HEK293 (cell line): ENCODE measurements around the gene EIF5A.

Experiments used
- CTCF ChIA-PET: fragments of 350-600 bp; formaldehyde crosslinking; extraction: SDS; loops from one replicate; lab custom pipeline; 2021; ENCODE audit warnings: antibody characterized with exemption; lab: Yijun Ruan, JAX
- POLR2A ChIA-PET: fragments of 300-600 bp; formaldehyde crosslinking; extraction: SDS; loops from one replicate; lab custom pipeline; 2020; ENCODE audit warnings: antibody characterized with exemption, inconsistent platforms; lab: Yijun Ruan, JAX
- H3K27ac ChIP-seq: fragments of 200-500 bp; sonication (Bioruptor generic); 2 replicates; pipeline ENCODE4 v1.5.1; 2014; ENCODE audit warnings: low read depth, low read length, control low read depth, inconsistent platforms; ENCODE audit errors: extremely low read depth
- H3K36me3 ChIP-seq, 2 experiments: fragments of 200-500 bp in 1 of 2; sonication (Bioruptor generic) in 1 of 2; 1 replicate in 1 of 2; 2 replicates in 1 of 2; pipeline ENCODE4 v1.5.1; 2014 to 2017; ENCODE audit warnings: inconsistent platforms in 2 of 2, low read length in 2 of 2; ENCODE audit not compliant: control insufficient read depth in 2 of 2, insufficient read depth in 1 of 2
- H3K4me1 ChIP-seq: fragments of 200-500 bp; sonication (Bioruptor generic); 2 replicates; pipeline ENCODE4 v1.5.1; 2014; ENCODE audit warnings: mild to moderate bottlenecking, low read length, inconsistent platforms; ENCODE audit not compliant: control insufficient read depth, insufficient read depth
- H3K4me3 ChIP-seq: 2 replicates; pipeline ENCODE4 v1.5.1; 2011; ENCODE audit warnings: low read depth, mild to moderate bottlenecking, control low read depth, low read length, moderate library complexity
- H3K9me3 ChIP-seq: fragments of 200-500 bp; sonication (Bioruptor generic); 2 replicates; pipeline ENCODE4 v1.5.1; 2014; ENCODE audit warnings: low read depth, low read length, inconsistent platforms; ENCODE audit not compliant: control insufficient read depth, insufficient read depth
- FEZF1 ChIP-seq: fragments of 450-650 bp; formaldehyde crosslinking; IDR thresholded peaks from 2 replicates; pipeline ENCODE4 v1.5.1; 2016; ENCODE audit warnings: missing biosample characterization, missing genetic modification characterization
- HOXC10 ChIP-seq: sonication (generic); formaldehyde crosslinking; IDR thresholded peaks from 2 replicates; pipeline ENCODE4 v1.8.1; 2023; ENCODE audit warnings: mild to moderate bottlenecking, missing genetic modification reagents
- KLF16 ChIP-seq: fragments of 450-650 bp; formaldehyde crosslinking; IDR thresholded peaks from 2 replicates; pipeline ENCODE4 v1.5.1; 2017; ENCODE audit warnings: missing biosample characterization, missing genetic modification characterization
- KLF7 ChIP-seq: fragments of 450-650 bp; formaldehyde crosslinking; IDR thresholded peaks from 2 replicates; pipeline ENCODE4 v1.5.1; 2016; ENCODE audit warnings: missing biosample characterization, missing genetic modification characterization, borderline replicate concordance
- OVOL3 ChIP-seq: fragments of 450-650 bp; formaldehyde crosslinking; IDR thresholded peaks from 2 replicates; pipeline ENCODE4 v1.5.1; 2016; ENCODE audit warnings: missing biosample characterization, missing genetic modification characterization
- PATZ1 ChIP-seq: fragments of 450-650 bp; formaldehyde crosslinking; IDR thresholded peaks from 2 replicates; pipeline ENCODE4 v1.5.1; 2016; ENCODE audit warnings: missing biosample characterization, missing genetic modification characterization
- SALL2 ChIP-seq: fragments of 450-650 bp; formaldehyde crosslinking; IDR thresholded peaks from 2 replicates; pipeline ENCODE4 v1.5.0; 2017; ENCODE audit warnings: missing biosample characterization, mild to moderate bottlenecking, missing genetic modification characterization, borderline replicate concordance
- YY1 ChIP-seq: fragments of 450-650 bp; formaldehyde crosslinking; IDR thresholded peaks from 2 replicates; pipeline ENCODE4 v1.5.1; 2018; ENCODE audit warnings: missing biosample characterization, missing genetic modification characterization
- YY2 ChIP-seq: fragments of 450-650 bp; formaldehyde crosslinking; IDR thresholded peaks from 2 replicates; pipeline ENCODE4 v1.5.1; 2016; ENCODE audit warnings: missing biosample characterization, missing genetic modification characterization
- ZNF175 ChIP-seq: fragments of 450-650 bp; formaldehyde crosslinking; IDR thresholded peaks from 2 replicates; pipeline ENCODE4 v1.5.1; 2016; ENCODE audit warnings: missing biosample characterization, missing genetic modification characterization
- ZNF19 ChIP-seq: fragments of 450-650 bp; formaldehyde crosslinking; IDR thresholded peaks from 2 replicates; pipeline ENCODE4; 2016; ENCODE audit warnings: missing biosample characterization, missing genetic modification characterization, low read depth
- ZNF266 ChIP-seq: fragments of 450-650 bp; formaldehyde crosslinking; IDR thresholded peaks from 2 replicates; pipeline ENCODE4 v1.5.1; 2016; ENCODE audit warnings: missing biosample characterization, missing genetic modification characterization, low read depth
- ZNF280D ChIP-seq: fragments of 450-650 bp; formaldehyde crosslinking; IDR thresholded peaks from 2 replicates; pipeline ENCODE4 v1.5.1; 2016; ENCODE audit warnings: missing biosample characterization, missing genetic modification characterization
- ZNF335 ChIP-seq: fragments of 450-650 bp; formaldehyde crosslinking; conservative IDR thresholded peaks from 2 replicates; pipeline ENCODE4 v1.5.1; 2016; ENCODE audit warnings: missing biosample characterization, missing genetic modification characterization
- ZNF394 ChIP-seq: fragments of 450-650 bp; formaldehyde crosslinking; IDR thresholded peaks from 2 replicates; pipeline ENCODE4 v1.5.1; 2016; ENCODE audit warnings: missing biosample characterization, missing genetic modification characterization, mild to moderate bottlenecking, moderate library complexity, borderline replicate concordance
- ZNF433 ChIP-seq: fragments of 450-650 bp; formaldehyde crosslinking; IDR thresholded peaks from 2 replicates; pipeline ENCODE4 v1.5.1; 2016; ENCODE audit warnings: missing biosample characterization, missing genetic modification characterization, low read depth
- ZNF544 ChIP-seq: fragments of 450-650 bp; formaldehyde crosslinking; IDR thresholded peaks from 2 replicates; pipeline ENCODE4 v1.5.0; 2017; ENCODE audit warnings: missing biosample characterization, missing genetic modification characterization
- ZNF600 ChIP-seq: fragments of 450-650 bp; formaldehyde crosslinking; IDR thresholded peaks from 2 replicates; pipeline ENCODE4 v1.5.1; 2016; ENCODE audit warnings: missing biosample characterization, missing genetic modification characterization
- ZNF623 ChIP-seq: fragments of 450-650 bp; formaldehyde crosslinking; IDR thresholded peaks from 2 replicates; pipeline ENCODE4 v1.5.1; 2016; ENCODE audit warnings: missing biosample characterization, missing genetic modification characterization
- ZNF658 ChIP-seq: fragments of 450-650 bp; formaldehyde crosslinking; IDR thresholded peaks from 2 replicates; pipeline ENCODE4; 2016; ENCODE audit warnings: missing biosample characterization, missing genetic modification characterization
- ZNF791 ChIP-seq: fragments of 450-650 bp; formaldehyde crosslinking; IDR thresholded peaks from 2 replicates; pipeline ENCODE4 v1.5.1; 2016; ENCODE audit warnings: missing biosample characterization, missing genetic modification characterization
- ZSCAN30 ChIP-seq: fragments of 450-650 bp; IDR thresholded peaks from 2 replicates; pipeline ENCODE4 v1.5.1; 2018; ENCODE audit warnings: missing biosample characterization, mild to moderate bottlenecking, missing genetic modification characterization, moderate library complexity
- TF ChIP-seq, protein P1 (sequence below): fragments of 450-650 bp; formaldehyde crosslinking; IDR thresholded peaks from 2 replicates; pipeline ENCODE4 v1.5.1; 2017; ENCODE audit warnings: missing biosample characterization, mild to moderate bottlenecking, missing genetic modification characterization, moderate library complexity
- TF ChIP-seq, protein P2 (sequence below): fragments of 450-650 bp; formaldehyde crosslinking; IDR thresholded peaks from 2 replicates; pipeline ENCODE4 v1.5.1; 2017; ENCODE audit warnings: missing biosample characterization, missing genetic modification characterization
- TF ChIP-seq, protein P3 (sequence below): fragments of 450-650 bp; formaldehyde crosslinking; IDR thresholded peaks from 2 replicates; pipeline ENCODE4; 2016; ENCODE audit warnings: missing biosample characterization, missing genetic modification characterization
- TF ChIP-seq, protein P4 (sequence below): fragments of 450-650 bp; formaldehyde crosslinking; IDR thresholded peaks from 2 replicates; pipeline ENCODE4 v1.5.1; 2016; ENCODE audit warnings: missing biosample characterization, missing genetic modification characterization

Gene EIF5A

DNA sequence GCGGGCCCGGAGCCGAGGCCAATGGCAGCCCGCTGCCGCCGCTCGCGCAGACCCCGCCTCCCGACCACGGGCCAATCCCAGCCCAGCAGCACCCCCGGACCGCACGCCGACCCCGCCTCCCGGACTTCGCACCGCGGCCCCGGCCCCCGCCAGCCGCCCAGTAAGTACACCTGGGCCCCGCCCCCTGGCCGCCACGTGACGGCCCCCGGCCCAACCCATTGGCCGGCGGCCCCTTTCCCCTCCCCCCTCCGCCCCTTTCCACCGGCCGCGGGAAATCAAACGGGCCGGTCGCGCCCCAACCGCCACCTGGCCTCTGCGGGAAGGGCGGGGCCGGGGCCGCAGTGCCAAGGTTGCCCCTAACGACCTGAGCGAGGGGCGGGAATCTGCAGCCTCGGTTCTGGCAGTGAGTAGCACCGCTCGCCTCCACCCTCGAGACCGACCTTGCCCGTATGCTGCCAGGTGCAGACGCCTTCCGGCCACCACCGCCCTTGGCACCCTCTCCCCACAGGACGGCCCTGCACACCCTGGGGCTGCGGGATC lies 12.7 kb upstream of the EIF5A start, which contains the start of gene YBX2:
Gene YBX2, minus strand, starts transcription at position 26 of the 540 bp plus-strand sequence. CDS start 139 bp downstream, outside the sequence.
- peaks cover 6% of the 10 kb centered on the region; the same call in 1 of the 2 replicates for H3K4me1 ChIP-seq
- TF ChIP-seq KLF16: peak; percentile 58
- TF ChIP-seq YY1 (tag by site-specific recombination): no peak
- TF ChIP-seq ZSCAN30: no peak
- TF ChIP-seq, protein P1, sequence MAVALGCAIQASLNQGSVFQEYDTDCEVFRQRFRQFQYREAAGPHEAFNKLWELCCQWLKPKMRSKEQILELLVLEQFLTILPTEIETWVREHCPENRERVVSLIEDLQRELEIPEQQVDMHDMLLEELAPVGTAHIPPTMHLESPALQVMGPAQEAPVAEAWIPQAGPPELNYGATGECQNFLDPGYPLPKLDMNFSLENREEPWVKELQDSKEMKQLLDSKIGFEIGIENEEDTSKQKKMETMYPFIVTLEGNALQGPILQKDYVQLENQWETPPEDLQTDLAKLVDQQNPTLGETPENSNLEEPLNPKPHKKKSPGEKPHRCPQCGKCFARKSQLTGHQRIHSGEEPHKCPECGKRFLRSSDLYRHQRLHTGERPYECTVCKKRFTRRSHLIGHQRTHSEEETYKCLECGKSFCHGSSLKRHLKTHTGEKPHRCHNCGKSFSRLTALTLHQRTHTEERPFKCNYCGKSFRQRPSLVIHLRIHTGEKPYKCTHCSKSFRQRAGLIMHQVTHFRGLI (tag by site-specific recombination): no peak
- TF ChIP-seq, protein P2, sequence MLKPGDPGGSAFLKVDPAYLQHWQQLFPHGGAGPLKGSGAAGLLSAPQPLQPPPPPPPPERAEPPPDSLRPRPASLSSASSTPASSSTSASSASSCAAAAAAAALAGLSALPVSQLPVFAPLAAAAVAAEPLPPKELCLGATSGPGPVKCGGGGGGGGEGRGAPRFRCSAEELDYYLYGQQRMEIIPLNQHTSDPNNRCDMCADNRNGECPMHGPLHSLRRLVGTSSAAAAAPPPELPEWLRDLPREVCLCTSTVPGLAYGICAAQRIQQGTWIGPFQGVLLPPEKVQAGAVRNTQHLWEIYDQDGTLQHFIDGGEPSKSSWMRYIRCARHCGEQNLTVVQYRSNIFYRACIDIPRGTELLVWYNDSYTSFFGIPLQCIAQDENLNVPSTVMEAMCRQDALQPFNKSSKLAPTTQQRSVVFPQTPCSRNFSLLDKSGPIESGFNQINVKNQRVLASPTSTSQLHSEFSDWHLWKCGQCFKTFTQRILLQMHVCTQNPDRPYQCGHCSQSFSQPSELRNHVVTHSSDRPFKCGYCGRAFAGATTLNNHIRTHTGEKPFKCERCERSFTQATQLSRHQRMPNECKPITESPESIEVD: no peak
- no peak for TF ChIP-seq ZNF623 (tag by site-specific recombination)
- no peak for TF ChIP-seq ZNF266
- TF ChIP-seq ZNF658 (tag by site-specific recombination): no peak
- TF ChIP-seq ZNF175: no peak
- no peak for TF ChIP-seq HOXC10 (CRISPR knock-in tag)
- 0 out of 2 replicates have a peak, but pooled peaks have one; percentile 48 for TF ChIP-seq KLF7 (tag by site-specific recombination)
- peak; percentile 54 for TF ChIP-seq ZNF335
- no peak for TF ChIP-seq OVOL3 (tag by site-specific recombination)
- TF ChIP-seq FEZF1 (tag by site-specific recombination): no peak
- no peak for TF ChIP-seq ZNF600 (tag by site-specific recombination)
- no peak for TF ChIP-seq ZNF19 (tag by site-specific recombination)
- no peak for TF ChIP-seq ZNF544 (tag by site-specific recombination)
- no peak for TF ChIP-seq ZNF433 (tag by site-specific recombination)
- TF ChIP-seq ZNF394: no peak
- TF ChIP-seq, protein P3, sequence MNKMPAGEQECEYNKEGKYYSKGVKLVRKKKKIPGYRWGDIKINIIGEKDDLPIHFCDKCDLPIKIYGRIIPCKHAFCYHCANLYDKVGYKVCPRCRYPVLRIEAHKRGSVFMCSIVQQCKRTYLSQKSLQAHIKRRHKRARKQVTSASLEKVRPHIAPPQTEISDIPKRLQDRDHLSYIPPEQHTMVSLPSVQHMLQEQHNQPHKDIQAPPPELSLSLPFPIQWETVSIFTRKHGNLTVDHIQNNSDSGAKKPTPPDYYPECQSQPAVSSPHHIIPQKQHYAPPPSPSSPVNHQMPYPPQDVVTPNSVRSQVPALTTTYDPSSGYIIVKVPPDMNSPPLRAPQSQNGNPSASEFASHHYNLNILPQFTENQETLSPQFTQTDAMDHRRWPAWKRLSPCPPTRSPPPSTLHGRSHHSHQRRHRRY (tag by site-specific recombination): no peak
- peak; percentile 59; the same call in 1 of the 2 replicates for TF ChIP-seq PATZ1
- TF ChIP-seq ZNF791 (tag by site-specific recombination): no peak
- TF ChIP-seq, protein P4, sequence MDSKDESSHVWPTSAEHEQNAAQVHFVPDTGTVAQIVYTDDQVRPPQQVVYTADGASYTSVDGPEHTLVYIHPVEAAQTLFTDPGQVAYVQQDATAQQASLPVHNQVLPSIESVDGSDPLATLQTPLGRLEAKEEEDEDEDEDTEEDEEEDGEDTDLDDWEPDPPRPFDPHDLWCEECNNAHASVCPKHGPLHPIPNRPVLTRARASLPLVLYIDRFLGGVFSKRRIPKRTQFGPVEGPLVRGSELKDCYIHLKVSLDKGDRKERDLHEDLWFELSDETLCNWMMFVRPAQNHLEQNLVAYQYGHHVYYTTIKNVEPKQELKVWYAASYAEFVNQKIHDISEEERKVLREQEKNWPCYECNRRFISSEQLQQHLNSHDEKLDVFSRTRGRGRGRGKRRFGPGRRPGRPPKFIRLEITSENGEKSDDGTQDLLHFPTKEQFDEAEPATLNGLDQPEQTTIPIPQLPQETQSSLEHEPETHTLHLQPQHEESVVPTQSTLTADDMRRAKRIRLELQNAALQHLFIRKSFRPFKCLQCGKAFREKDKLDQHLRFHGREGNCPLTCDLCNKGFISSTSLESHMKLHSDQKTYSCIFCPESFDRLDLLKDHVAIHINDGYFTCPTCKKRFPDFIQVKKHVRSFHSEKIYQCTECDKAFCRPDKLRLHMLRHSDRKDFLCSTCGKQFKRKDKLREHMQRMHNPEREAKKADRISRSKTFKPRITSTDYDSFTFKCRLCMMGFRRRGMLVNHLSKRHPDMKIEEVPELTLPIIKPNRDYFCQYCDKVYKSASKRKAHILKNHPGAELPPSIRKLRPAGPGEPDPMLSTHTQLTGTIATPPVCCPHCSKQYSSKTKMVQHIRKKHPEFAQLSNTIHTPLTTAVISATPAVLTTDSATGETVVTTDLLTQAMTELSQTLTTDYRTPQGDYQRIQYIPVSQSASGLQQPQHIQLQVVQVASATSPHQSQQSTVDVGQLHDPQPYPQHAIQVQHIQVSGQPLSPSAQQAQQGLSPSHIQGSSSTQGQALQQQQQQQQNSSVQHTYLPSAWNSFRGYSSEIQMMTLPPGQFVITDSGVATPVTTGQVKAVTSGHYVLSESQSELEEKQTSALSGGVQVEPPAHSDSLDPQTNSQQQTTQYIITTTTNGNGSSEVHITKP: no peak
- TF ChIP-seq SALL2: no peak
- no peak for TF ChIP-seq ZNF280D (tag by site-specific recombination)
- no peak for TF ChIP-seq YY2 (tag by site-specific recombination)

More for the DNA sequence above, 12.7 kb upstream of the EIF5A start, which contains the start of gene YBX2:
- Histone ChIP-seq H3K36me3 (no peaks in the 10 kb centered on the region), H3K27ac (peak within 1 kb of the TSS; percentile 37; the same call in 1 of the 2 replicates), H3K9me3 (no peaks in the 10 kb centered on the region), H3K4me3 (peak within 1 kb of the TSS; percentile 6; the same call in 1 of the 2 replicates)
- ChIA-PET CTCF (no interaction called here), POLR2A (no interaction called here)
